HUES64 (cell line): Measurements from ENCODE around the gene AGPAT4.
"Not testable (repeated sequence)": the region's sequence is repeated elsewhere in the genome, so short reads cannot be mapped to it uniquely, and the experiment has no call there.

Experiments
- H3K27ac ChIP-seq: 2 replicates; pipeline ENCODE4 v1.7.0; 2013; ENCODE audit warnings: low read depth, low read length, inconsistent platforms
- H3K27me3 ChIP-seq: 2 replicates; pipeline ENCODE4 v1.6.1; 2013; ENCODE audit warnings: mild to moderate bottlenecking, low read length; ENCODE audit not compliant: insufficient read depth
- H3K36me3 ChIP-seq: 2 replicates; pipeline ENCODE4 v1.6.1; 2013; ENCODE audit warnings: mild to moderate bottlenecking, low read length; ENCODE audit not compliant: insufficient read depth
- H3K4me1 ChIP-seq: 2 replicates; pipeline ENCODE4 v1.6.1; 2013; ENCODE audit warnings: mild to moderate bottlenecking, low read length, moderate library complexity; ENCODE audit not compliant: insufficient read depth
- H3K4me3 ChIP-seq: 2 replicates; pipeline ENCODE4 v1.5.1; 2013; ENCODE audit warnings: mild to moderate bottlenecking, low read length, moderate library complexity
- H3K9ac ChIP-seq: 2 replicates; pipeline ENCODE4 v1.6.1; 2013; ENCODE audit warnings: mild to moderate bottlenecking, low read depth, low read length
- H3K9me3 ChIP-seq: 2 replicates; pipeline ENCODE4 v1.6.1; 2013; ENCODE audit warnings: low read depth, low read length; ENCODE audit not compliant: insufficient read depth
- WGBS: fragments of 150-250, 120-280 bp; methylation state at CpG from one replicate; pipeline ENCODE4 v1.1.7; 2013; ENCODE audit warnings: missing lambda C conversion rate; 5-methylcytosine and 5-hydroxymethylcytosine counted together

AGPAT4 gene

GRCh38 chr6:161181121-161181520, 92.7 kb downstream of the AGPAT4 start:
- Histone ChIP-seq H3K4me3 (no peak overlapping the region), H3K27ac (no peak overlapping the region), H3K9me3 (peaks cover 38% of the 10 kb centered on the region), H3K36me3 (peaks cover 26% of the 10 kb centered on the region), H3K27me3 (no peaks in the 10 kb centered on the region), H3K4me1 (no peaks in the 10 kb centered on the region), H3K9ac (no peak overlapping the region)
- WGBS: 63% methylated on average over 6 of the region's 8 CpGs

- H3K4me1 ChIP-seq, H3K4me3 ChIP-seq, H3K27me3 ChIP-seq, H3K9ac ChIP-seq, H3K27ac ChIP-seq: not testable (repeated sequence)
- Histone ChIP-seq H3K36me3 (peaks cover 26% of the 10 kb centered on the region), H3K9me3 (peaks cover 38% of the 10 kb centered on the region)
- 96% methylated on average over 14 of the region's 14 CpGs for whole genome bisulfite sequencing
These were observed 95.7 kb downstream of the AGPAT4 start for GRCh38 chr6:161178155-161178554.

DNA sequence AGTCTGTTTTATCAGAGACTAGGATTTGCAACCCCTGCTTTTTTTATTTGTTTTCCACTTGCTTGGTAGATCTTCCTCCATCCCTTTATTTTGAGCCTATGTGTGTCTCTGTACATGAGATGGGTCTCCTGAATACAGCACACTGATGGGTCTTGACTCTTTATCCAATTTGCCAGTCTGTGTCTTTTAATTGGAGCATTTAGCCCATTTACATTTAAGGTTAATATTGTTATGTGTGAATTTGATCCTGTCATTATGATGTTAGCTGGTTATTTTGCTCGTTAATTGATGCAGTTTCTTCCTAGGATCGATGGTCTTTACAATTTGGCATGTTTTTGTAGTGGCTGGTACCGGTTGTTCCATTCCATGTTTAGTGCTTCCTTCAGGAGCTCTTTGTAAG, 97.4 kb downstream of the AGPAT4 start:
- not testable (repeated sequence) for H3K4me1 ChIP-seq, H3K27ac ChIP-seq, H3K9ac ChIP-seq, H3K4me3 ChIP-seq, H3K27me3 ChIP-seq
- whole genome bisulfite sequencing: 94% methylated on average over 3 of the region's 3 CpGs
- peaks cover 26% of the 10 kb centered on the region for H3K36me3 ChIP-seq
- peaks cover 38% of the 10 kb centered on the region for H3K9me3 ChIP-seq

- not testable (repeated sequence) for H3K36me3 ChIP-seq, H3K27ac ChIP-seq, H3K9ac ChIP-seq, H3K27me3 ChIP-seq, H3K4me3 ChIP-seq, H3K9me3 ChIP-seq
- peaks cover 15% of the 10 kb centered on the region; the same call in 1 of the 2 replicates for H3K4me1 ChIP-seq
- WGBS: no CpG with 5 or more reads among the region's 1 CpG
These were observed 101.1 kb downstream of the AGPAT4 start for GRCh38 chr6:161172769-161173168.

DNA sequence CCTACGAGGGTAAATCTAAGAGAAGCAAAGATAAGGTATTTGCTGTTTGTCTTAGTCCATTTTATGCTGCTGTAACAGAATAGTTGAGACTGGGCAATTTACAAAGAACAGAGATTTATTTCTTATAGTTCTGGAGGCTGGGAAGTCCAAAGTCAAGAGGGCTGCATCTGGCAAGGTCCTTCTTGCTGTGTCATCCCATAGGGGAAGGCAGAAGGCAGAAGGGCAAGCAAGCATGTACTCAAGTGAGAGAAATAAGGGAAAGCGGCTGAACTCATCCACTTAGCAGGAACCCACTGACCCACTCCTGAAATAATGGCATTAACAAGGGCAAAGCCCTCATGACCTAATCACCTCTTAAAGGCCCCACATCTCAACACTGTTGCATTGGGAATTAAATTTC, 102.7 kb downstream of the AGPAT4 start:
- H3K4me3 ChIP-seq: no peak overlapping the region
- 95% methylated on average over 2 of the region's 2 CpGs for WGBS
- peaks cover 19% of the 10 kb centered on the region; the same call in 1 of the 2 replicates for H3K4me1 ChIP-seq

GRCh38 chr6:161169696-161170095, 104.2 kb downstream of the AGPAT4 start:
- no peaks in the 10 kb centered on the region for H3K27me3 ChIP-seq
- no peak overlapping the region for H3K27ac ChIP-seq
- no peak overlapping the region for H3K4me3 ChIP-seq
- H3K4me1 ChIP-seq: peaks cover 19% of the 10 kb centered on the region; the same call in 1 of the 2 replicates
- H3K9ac ChIP-seq: no peak overlapping the region
- no peaks in the 10 kb centered on the region for H3K9me3 ChIP-seq
- peaks cover 16% of the 10 kb centered on the region for H3K36me3 ChIP-seq
- 92% methylated on average over 4 of the region's 4 CpGs for WGBS

More for the DNA sequence above, 102.7 kb downstream of the AGPAT4 start:
- H3K9me3 ChIP-seq: no peaks in the 10 kb centered on the region
- H3K9ac ChIP-seq: no peak overlapping the region
- no peak overlapping the region for H3K27ac ChIP-seq
- H3K36me3 ChIP-seq: peaks cover under 1% of the 10 kb centered on the region
- no peaks in the 10 kb centered on the region for H3K27me3 ChIP-seq

DNA sequence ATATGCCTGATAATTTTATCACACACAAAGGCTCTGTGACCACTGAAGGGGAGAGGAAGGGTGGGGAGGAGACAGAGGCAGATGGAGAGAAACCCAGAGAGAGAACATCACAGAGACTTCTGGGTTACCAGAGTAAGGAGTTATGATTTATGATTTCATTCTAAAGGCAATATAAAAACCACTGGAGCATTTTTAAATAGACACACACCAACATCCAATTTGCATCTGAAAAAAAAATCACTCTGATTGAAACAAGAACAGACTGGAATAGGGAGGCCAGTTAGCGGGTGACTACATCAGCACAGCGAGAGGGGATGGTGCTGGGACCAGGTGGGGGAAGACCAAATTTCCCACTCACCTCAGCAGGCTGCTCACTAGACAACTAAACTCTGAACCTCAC, 104.8 kb downstream of the AGPAT4 start:
- Histone ChIP-seq H3K36me3 (peaks cover 22% of the 10 kb centered on the region), H3K9me3 (no peaks in the 10 kb centered on the region), H3K9ac (no peak overlapping the region), H3K4me1 (peaks cover 21% of the 10 kb centered on the region; the same call in 1 of the 2 replicates), H3K4me3 (no peak overlapping the region), H3K27me3 (no peaks in the 10 kb centered on the region), H3K27ac (no peak overlapping the region)
- 96% methylated on average over 2 of the region's 2 CpGs for WGBS

- Histone ChIP-seq H3K36me3 (peaks cover 26% of the 10 kb centered on the region), H3K9me3 (no peaks in the 10 kb centered on the region), H3K9ac (no peak overlapping the region), H3K4me1 (peaks cover 28% of the 10 kb centered on the region), H3K4me3 (no peak overlapping the region), H3K27me3 (no peaks in the 10 kb centered on the region), H3K27ac (peak overlapping the region; percentile 61; the same call in 1 of the 2 replicates)
- WGBS: 53% methylated on average over 14 of the region's 14 CpGs
These were observed 105.5 kb downstream of the AGPAT4 start for GRCh38 chr6:161168281-161168891.

GRCh38 chr6:161166677-161167076, 107.2 kb downstream of the AGPAT4 start:
- Histone ChIP-seq H3K27me3 (no peaks in the 10 kb centered on the region), H3K4me3 (no peak overlapping the region), H3K9me3 (no peaks in the 10 kb centered on the region), H3K36me3 (peaks cover 39% of the 10 kb centered on the region), H3K4me1 (peaks cover 33% of the 10 kb centered on the region), H3K27ac (peak overlapping the region; percentile 31; the same call in 1 of the 2 replicates), H3K9ac (no peak overlapping the region)
- WGBS: 76% methylated on average over 4 of the region's 5 CpGs

- WGBS: 95% methylated on average over 11 of the region's 11 CpGs
- peak overlapping the region; percentile 31; the same call in 1 of the 2 replicates for H3K27ac ChIP-seq
- no peak overlapping the region for H3K9ac ChIP-seq
- peaks cover 44% of the 10 kb centered on the region for H3K36me3 ChIP-seq
- H3K4me3 ChIP-seq: no peak overlapping the region
- no peaks in the 10 kb centered on the region for H3K9me3 ChIP-seq
- no peaks in the 10 kb centered on the region for H3K27me3 ChIP-seq
- H3K4me1 ChIP-seq: peaks cover 33% of the 10 kb centered on the region
These were observed 107.7 kb downstream of the AGPAT4 start for GRCh38 chr6:161166176-161166575.

GRCh38 chr6:161164182-161164625, 109.7 kb downstream of the AGPAT4 start:
- H3K4me3 ChIP-seq: no peak overlapping the region
- H3K36me3 ChIP-seq: peaks cover 47% of the 10 kb centered on the region
- H3K27me3 ChIP-seq: no peaks in the 10 kb centered on the region
- H3K9ac ChIP-seq: no peak overlapping the region
- H3K4me1 ChIP-seq: peaks cover 30% of the 10 kb centered on the region
- H3K9me3 ChIP-seq: no peaks in the 10 kb centered on the region
- WGBS: 93% methylated on average over 9 of the region's 9 CpGs
- H3K27ac ChIP-seq: no peak overlapping the region
